ENCODE results near the gene DNAH17. TPM values are rescaled to one million over a fixed set of nuclear protein-coding genes. Genes with fewer than 3 reads are reported as not detected.

The DNAH17 gene
- total RNA-seq, 2 experiments from 2014 or later: 0.03 to 0.44 TPM

Other genes starting within 250 kb of the DNAH17 start
- gene SOCS3, start 217.3 kb downstream of the DNAH17 start, total RNA-seq: 1 to 10 TPM; 6.6 to 6.7 TPM
- 10 to 100 TPM; 70.2 to 73.2 TPM for gene PGS1, start 198.7 kb downstream of the DNAH17 start, total RNA-seq
- 100 to 1,000 TPM; 180 to 200 TPM for gene CYTH1, start 204.9 kb upstream of the DNAH17 start, total RNA-seq